AG10803 (cell line): ENCODE measurements around the gene LPCAT2.

Experiments
- DNase-seq: peaks from one replicate; pipeline ENCODE4 v3.0.0; 2010; ENCODE audit warnings: low read depth
- H3K4me3 ChIP-seq: 2 replicates; pipeline ENCODE4 v1.5.1; 2011; ENCODE audit warnings: mild to moderate bottlenecking, low read length, control low read depth
- TF ChIP-seq, protein P1 (sequence below): conservative IDR thresholded peaks from 2 replicates; pipeline ENCODE4 v1.5.1; 2011; ENCODE audit warnings: mild to moderate bottlenecking, low read length, control low read depth, inconsistent platforms

The LPCAT2 gene

DNA sequence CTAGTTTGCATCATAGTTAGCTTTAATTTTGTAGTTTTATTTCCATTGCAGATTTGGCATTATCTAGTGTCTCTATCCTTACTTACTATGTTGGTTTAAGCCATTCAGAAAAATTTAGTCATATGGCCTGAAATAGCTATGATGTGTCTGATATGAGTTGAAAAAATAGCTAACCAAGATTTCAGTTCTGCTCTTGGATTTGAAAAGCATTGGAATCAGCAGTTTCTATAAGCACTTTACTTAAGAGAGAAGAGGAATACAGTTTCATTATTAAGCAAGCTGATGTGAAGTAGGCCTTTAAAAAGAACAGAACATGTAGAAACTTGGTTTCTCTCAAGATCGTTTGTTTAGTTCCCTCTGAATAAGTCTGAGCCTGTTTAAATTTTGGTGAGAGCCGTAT lies 25.9 kb downstream of the LPCAT2 start:
- TF ChIP-seq, protein P1, sequence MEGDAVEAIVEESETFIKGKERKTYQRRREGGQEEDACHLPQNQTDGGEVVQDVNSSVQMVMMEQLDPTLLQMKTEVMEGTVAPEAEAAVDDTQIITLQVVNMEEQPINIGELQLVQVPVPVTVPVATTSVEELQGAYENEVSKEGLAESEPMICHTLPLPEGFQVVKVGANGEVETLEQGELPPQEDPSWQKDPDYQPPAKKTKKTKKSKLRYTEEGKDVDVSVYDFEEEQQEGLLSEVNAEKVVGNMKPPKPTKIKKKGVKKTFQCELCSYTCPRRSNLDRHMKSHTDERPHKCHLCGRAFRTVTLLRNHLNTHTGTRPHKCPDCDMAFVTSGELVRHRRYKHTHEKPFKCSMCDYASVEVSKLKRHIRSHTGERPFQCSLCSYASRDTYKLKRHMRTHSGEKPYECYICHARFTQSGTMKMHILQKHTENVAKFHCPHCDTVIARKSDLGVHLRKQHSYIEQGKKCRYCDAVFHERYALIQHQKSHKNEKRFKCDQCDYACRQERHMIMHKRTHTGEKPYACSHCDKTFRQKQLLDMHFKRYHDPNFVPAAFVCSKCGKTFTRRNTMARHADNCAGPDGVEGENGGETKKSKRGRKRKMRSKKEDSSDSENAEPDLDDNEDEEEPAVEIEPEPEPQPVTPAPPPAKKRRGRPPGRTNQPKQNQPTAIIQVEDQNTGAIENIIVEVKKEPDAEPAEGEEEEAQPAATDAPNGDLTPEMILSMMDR = no peak
- DNase-seq = no peak
- no peak overlapping the region for H3K4me3 ChIP-seq

DNA sequence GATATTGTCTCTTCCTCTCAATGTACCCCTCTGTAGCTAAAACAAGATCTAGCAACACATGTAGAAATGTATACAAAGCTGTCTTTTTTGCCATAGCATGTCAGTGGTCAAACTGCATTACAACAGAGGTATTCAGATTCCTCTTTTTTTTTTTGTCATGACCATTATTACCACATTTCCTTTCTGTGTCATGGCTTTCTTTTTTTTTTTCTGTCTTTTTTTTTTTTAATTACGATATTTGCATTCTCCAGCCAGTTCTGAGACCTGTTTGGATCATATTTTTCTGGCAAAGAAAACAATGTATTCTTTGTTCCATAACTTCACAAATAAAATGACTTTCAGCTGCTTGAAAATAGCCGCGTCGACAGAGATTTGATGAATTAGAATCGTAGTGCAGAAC lies 30.2 kb downstream of the LPCAT2 start:
- TF ChIP-seq, protein P1 = no peak
- no peak overlapping the region for H3K4me3 ChIP-seq
- peak; percentile 65 for DNase-seq

DNA sequence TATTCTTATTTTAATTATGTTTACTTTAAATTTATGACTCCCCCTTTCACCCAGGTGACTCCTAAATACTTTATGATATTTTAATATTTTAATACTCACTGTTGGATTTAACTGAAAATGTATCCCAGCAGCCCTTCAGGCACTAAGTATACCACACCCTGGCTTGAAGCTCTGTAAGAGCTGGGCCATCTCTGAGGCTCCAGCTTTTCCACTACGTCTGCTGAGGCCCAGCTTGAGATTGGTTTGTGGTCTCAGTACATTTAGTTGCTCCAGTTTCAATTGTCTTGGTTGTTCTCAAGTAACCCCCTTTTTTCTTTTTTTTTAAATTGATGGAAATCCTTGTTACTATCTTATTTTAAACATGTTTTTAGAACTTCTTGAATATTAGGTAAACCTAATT lies 30.6 kb downstream of the LPCAT2 start:
- H3K4me3 ChIP-seq = no peak overlapping the region
- no peak for DNase-seq
- TF ChIP-seq, protein P1 = no peak

DNA sequence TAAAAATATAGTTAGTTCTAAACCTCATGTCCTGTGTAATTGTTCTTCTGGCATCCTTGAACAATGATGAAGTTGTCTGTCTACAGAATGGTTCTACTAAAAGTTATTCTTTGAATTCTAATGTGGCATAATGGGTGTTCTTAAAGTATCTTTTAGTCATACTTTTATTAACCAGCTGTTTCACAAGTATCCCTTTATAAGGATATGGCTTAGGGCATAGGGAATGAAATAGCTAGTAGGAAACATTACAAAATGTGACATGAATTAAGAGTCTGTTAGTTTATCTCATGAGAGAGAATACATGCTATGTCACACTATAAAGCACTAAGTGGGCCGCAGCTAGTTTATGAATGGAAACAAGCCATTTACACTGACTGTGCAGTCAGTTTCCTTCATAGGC lies 31.3 kb downstream of the LPCAT2 start:
- H3K4me3 ChIP-seq = no peak overlapping the region
- TF ChIP-seq, protein P1 = no peak
- DNase-seq = no peak

DNA sequence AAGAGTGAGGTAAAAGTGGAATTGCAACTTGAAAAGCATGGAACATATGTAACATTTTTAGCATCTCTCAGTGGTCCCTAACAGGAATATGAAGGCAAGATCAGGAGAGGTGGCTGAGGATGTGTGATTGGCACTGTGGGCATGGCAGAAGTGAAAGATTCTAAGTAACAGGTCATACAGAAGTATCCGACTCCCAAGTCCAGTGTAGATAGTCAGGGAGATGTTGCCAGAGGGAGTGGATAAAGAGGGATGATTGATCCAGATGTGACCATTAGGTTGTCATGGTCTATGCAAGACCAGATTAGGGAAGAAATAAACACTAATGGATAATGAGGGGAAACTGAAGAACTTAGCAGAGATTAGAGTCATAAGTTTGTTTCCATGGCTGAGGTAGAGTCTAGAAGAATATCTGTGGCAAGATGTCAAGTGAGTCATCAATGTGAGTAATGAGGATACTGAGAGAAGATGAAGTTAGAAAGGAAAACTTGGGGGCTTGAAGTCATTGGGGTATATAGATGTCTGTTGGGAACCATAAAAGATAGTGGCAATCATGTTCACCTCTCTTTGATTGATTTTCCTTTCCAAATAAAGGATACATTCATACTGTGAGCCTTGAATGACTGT lies 33.7 kb downstream of the LPCAT2 start:
- no peak overlapping the region for H3K4me3 ChIP-seq
- DNase-seq = peak; percentile 59
- TF ChIP-seq, protein P1 = no peak

DNA sequence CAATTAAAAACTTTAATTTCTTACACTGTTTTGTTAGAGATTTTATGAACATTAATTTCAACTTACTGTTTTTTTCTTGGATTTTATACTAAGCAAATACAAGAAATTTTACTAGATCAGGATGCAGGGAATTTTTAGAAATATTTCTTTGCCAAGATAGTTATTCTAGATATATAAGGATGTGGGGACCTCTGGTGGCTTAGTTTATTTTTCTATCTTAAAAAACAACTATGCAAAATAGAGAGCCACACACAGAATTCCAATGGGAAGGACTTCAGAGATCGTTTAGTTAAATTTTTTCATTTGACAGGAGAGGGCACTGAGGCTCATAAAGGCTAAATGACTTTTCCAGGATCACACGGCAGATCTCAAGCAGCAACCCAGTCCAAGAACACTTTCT lies 34.6 kb downstream of the LPCAT2 start:
- TF ChIP-seq, protein P1 = peak; percentile 50
- no peak overlapping the region for H3K4me3 ChIP-seq
- DNase-seq = peak; percentile 41

DNA sequence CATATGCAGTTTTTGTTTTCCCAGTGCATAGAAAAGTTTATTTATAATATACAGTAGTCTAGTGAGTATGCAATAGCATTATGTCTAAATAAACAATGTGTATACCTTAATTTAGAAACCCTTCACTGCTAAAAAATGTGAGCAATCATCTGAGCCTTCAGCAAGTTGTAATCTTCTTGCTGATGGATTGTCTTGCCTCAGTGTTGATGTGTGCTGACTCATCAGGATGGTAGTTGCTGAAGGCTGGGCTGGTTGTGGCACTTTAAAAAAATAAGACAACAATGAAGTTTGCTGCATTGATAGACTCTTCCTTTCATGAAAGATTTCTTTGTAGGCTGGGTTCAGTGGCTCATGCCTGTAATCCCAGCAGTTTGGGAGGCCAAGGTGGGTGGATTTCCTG lies 43.7 kb downstream of the LPCAT2 start:
- TF ChIP-seq, protein P1 = no peak
- H3K4me3 ChIP-seq = no peak overlapping the region
- peak; percentile 86 for DNase-seq
